T-helper 1 cell treated with Interleukin-12 subunit alpha and Interleukin-12 subunit beta and Interleukin-4 antibody, amounts not matched to agents 30 ng/mL and 1 ng/mL, for 36 hours (primary cell): ENCODE results near the gene ANTXR2. TPM values are rescaled to one million over a fixed set of nuclear protein-coding genes. Genes with fewer than 3 reads are reported as not detected.

Experiments
- intact Hi-C: fragments of 100-400 bp; cut with micrococcal nuclease; formaldehyde crosslinking; loops from one replicate; pipeline ENCODE4 v1.15.1; 2024
- total RNA-seq: library from RNA; stranded (reverse); gene quantifications from 2 replicates; pipeline ENCODE4 v1.2.3, GENCODE V29; 2022

Gene ANTXR2
- total RNA-seq, 1 donor from 2014 or later: 107 TPM

DNA sequence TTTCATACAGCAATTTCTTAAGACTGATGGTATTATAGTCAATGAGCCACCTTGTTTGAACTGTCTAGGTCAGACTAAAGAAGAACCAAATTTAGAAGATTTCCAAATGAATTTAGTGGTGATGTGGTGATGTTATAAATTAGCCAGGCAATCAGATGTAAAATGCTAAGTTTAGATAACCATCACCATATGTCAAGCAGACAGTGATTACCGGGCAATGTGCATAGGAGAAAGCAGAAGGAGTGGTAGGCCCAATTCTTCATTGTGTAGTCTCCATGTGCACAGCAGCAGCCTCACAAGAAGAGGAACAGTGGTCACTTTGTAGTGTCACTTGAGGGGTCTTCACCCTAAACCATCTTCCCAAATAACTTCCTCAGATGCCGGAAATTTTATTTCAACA lies 198.8 kb downstream of the ANTXR2 start:
- intact Hi-C loops: no loop called here

DNA sequence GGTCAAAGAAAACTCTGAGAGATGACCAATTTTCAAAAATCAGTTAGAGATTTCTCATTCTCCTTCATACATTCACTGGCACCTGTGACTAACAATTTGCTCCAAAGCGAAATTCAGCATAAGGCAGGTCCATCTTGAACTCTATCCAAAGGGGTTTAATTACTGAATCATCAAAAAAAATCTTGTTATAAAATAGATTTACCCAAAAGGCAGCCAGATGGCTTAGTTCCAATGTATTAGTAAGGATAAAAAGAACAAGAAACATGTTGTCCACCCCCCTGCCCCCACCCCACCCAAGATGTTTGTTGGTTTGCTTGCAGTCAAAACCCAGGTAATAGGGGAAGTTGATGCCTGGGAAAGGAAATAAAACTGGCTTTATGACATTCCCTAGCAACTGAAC lies 200.3 kb downstream of the ANTXR2 start:
- intact Hi-C loops: no loop called here

DNA sequence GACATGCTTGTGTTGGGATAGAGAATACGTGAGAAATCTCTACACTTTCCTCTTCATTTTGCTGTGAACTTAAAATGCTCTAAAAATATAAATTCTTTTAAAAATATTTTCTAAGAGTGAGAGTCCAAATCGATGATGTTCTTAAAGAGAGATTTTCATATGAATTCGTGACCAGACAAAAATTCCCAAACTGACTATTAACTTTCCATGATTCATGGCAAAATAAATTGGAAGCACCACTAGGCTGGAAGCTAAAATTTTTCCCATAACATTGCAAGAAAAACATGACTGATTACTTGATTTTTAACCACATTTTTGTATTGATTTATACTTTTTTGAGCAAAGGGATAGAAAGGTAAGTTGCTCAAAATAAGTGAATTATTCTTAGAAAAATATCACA lies 201.1 kb downstream of the ANTXR2 start:
- intact Hi-C loops: no loop called here

DNA sequence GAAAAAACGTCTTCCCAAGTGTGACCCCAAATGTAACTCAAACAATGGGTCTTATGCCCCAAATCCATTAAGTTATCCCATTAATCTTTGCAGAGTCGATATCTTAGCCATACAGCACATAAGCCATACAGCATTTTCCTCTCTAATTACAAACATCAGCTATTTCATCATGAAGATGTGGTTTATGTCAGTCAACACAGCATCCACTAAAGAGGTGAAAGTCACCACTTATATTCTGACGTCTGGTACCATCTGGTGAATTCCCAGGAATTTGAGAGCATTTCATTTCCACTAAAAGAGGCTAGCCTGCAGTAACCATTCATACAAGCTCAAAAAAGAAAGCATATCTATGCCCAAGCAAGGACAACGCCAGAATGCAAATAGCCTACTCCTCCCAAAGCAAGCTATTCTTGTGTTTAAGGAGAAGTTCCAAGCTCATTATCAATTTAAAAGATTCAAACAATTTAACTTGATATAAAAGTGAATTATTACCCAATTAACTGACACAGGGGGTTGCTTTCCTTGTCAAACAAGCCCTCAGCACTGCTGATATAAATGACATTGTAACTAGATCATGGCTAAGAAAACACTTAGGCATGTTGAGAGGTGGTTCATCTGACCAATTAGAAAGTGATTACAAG lies 203.3 kb downstream of the ANTXR2 start:
- intact Hi-C loops: no loop called here

DNA sequence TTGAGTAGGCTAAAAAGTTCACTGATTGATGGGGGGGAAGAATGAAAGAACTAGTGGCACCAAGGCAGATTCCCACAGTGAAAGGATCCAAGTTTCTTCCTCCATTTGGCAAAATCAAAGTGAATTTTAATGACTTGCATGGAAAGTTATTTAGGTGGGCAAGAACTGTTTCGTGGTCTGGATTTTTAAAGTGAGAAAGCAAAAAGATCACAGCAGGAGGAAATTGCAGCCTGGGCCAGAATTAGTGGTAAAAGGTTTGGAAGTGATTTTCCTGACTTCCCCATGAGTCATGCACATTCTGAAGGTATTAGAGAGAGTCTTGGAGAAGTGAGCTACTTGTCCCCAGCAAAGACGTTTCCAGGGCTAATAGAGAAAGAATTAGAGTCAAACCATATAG lies 207.8 kb downstream of the ANTXR2 start:
- intact Hi-C loops: no loop called here

DNA sequence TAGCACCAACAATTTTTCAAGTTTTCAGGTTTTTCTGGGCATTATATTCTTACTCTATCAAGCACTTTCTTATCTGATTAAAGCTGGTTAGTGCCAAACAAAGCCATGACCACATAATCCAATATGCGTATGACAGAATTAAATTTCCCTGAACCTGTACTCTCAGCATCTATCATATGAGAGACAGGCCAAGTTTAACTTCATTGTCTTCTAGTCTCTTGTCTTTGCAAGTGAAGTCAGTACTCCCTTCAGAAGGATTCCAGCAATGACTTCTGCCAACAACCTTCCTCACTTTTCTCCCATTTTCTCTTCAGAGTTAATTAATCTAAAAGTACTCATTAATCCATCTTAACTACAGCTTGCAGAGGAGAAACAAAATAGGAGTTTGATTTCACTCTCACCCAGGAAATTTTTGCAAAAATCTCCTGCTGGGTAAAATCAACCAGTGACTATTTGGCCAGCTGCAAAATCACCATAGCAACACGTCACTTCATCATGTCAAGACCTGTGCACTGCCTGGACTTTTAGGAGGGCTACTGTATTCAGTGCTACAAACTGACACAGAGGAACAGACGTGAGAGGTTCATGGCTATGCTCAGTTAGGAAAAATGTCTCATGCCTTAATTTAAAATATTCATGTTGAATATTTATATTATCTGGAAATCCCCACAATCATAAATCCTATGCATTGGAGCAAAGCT lies 208.4 kb downstream of the ANTXR2 start:
- intact Hi-C loops: no loop called here

DNA sequence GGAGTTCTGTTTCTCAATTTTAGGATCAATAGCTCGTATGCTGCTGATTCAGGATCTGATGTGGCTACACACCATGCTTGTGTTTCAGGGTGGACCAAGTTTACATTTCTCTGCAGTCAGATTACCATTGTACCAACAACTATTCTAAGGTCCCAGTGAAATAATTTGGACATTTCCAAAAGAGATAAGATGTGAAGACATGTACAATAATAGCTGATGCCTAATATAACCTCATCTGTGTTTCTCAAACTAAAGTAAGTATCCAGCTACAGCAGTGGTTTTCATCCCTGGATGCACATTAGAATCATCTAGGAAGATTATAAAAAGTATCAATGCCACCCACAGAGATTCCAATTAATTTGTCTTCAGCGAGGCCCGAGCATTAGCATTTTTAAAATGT lies 209.7 kb downstream of the ANTXR2 start:
- intact Hi-C loops: no loop called here

DNA sequence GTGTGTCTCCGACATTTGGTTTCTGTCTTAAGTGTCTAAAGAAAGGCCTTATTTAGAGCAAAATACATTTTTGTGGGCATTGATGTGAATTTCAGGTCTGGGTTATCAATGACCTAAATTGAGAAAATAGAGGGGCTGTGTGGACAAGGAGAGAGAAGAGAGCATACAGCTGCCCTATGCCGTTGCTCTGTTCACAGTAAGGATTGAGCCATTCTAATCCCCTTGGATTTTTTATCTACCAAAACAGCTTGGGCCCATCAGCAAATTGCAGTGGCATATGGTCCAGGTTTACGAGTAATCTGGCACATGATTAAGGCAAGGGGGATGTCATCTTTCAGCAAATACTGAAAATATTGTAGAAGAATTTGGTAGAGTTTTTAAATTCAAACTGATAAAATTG lies 210.2 kb downstream of the ANTXR2 start:
- intact Hi-C loops: no loop called here

DNA sequence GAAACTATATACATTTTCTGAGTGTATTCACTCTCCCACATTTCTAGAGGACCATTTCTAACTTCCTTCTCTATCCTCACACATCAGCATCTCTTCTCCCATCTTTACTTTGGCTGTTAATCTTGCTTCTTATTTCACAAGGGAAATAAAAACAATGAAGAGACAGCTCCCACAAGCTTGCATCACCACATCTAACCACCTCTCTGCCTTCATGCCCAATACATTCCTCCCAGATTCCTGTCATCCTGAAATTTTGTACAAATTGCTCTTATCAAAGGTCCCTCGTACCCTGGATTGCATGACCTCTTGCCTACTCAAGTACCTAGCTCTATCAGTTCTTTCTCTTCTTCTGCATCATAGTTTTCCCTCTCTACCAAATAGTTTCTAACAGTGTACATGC lies 215.2 kb downstream of the ANTXR2 start:
- intact Hi-C loops: no loop called here

DNA sequence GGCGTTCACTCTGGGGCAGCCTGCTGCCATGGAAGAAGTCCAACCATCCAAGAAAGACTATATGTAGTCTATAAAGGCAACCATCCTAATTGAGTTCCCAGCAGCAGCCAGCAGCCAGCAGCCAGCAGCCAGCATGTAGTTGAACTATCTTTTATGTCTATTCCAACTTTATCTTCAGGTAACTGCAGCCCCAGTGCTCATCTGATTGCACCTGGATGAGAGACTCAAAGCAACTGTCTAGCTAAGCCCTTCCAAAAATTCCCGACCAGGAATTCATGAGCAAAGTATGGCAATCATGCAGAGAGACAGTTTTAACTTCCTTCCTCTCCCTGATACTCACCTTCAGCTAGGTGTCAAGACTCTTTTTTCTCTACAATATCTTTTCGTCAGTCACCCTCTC lies 216.8 kb downstream of the ANTXR2 start:
- intact Hi-C loops: no loop called here

DNA sequence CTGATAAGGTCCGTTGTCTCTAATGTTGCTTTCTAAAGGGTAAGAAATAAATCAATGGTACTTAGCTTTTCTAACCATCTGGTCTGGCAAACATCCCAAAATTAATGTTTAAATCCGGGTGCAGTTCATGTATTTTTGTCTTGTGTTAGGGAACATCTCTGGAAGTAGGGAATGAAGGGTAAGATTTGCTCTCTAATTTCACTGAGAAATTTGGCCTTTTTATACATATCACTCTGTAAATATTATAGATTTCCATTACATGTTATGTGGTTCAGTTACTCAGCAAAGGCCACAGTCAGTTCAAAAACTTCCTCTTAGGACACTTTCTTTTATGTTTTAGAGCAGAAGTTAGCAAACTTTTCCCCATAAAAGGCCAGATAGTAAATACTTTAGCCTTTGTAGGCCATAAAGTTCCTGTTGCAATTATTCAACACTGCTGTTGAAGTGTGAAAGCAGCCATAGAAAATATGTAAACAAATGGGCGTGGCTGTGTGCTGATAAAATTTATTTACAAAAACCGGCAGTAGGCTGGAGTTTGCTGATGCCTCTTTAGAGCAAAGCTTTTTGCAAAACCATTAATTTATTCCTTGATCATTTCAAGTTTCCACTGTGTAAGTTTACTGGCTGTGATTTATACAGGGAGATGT lies 218.1 kb downstream of the ANTXR2 start:
- intact Hi-C loops: no loop called here

DNA sequence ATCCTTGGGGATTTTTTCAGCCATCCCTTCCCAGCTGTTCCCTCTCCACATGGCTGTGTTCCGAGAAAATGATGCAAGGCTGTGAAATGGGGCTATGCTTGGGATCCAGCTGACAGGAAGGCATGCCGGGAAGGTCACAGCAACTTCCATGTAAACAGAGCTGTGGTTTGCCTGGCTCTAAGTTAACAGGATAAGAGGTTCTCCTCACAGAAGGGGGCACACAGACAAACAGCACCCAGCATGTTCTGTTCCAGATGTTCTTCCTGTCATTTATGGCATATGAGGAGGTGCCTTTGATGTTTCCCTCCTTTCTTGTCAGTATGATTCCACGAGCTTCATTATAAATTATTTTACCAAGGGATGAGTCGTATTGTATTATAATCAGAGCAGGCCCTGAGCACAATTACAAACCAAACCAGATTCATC lies 220.7 kb downstream of the ANTXR2 start:
- intact Hi-C loops: no loop called here

DNA sequence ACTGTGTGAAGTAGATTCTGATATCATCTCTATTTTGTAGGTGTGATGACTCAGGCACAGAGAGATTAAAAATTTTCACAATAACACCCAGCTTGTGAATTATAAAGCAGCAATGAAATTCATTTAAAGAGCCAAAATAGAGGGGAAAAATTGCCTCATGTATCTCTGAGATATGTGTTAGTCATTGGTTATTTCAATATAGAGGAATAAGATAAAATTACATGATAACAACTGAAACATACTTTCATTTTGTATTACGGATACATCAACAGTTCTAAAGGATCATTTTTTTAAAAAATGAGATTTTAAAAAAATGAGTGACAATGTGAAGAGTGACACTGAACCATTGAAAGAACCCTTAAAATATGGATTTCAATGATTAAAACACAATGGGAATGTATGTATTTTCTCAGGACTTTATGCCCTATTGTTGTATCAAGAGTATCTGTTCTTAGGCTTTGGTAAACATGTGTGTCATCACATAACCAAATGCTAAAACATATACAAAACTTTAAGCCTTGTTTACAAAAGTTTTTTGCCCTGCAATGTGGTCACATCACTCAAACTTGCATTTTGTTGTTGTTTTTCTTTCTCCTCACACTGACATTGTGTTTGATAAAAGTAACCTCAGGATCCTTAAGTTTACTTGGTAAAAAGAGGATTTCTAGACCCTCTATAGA lies 221.3 kb downstream of the ANTXR2 start:
- intact Hi-C loops: no loop called here

Other genes starting within 250 kb of the ANTXR2 start
- gene PRDM8, start 124.3 kb upstream of the ANTXR2 start, total RNA-seq: 29.4 and 32.7 TPM in 2 replicates
- not detected in 2 replicates for gene FGF5, start 193.4 kb upstream of the ANTXR2 start, total RNA-seq